K562 (cell line): ENCODE results near the gene CPNE1. TPM values are rescaled to one million over a fixed set of nuclear protein-coding genes. Genes with fewer than 3 reads are reported as not detected.

Experiments used
- CBX8 ChIP-seq: fragments of 200-600 bp; sonication (generic); IDR thresholded peaks from 2 replicates; pipeline ENCODE4 v1.6.1; 2012; ENCODE audit warnings: borderline replicate concordance, mixed run types, low read depth, mild to moderate bottlenecking, moderate library complexity, mixed read lengths, low read length, control low read depth, inconsistent platforms; ENCODE audit not compliant: poor library complexity, severe bottlenecking; ENCODE audit errors: extremely low read depth
- CREM ChIP-seq: IDR thresholded peaks from 2 replicates; pipeline ENCODE4 v1.6.1; 2014; ENCODE audit warnings: antibody characterized with exemption, low read depth
- ERF ChIP-seq: fragments of 450-650 bp; formaldehyde crosslinking; IDR thresholded peaks from 2 replicates; pipeline ENCODE4 v1.4.0; 2020; ENCODE audit warnings: mild to moderate bottlenecking, mixed read lengths
- ILF3 ChIP-seq: fragments of 450-650 bp; IDR thresholded peaks from 2 replicates; pipeline ENCODE4 v1.6.1; 2018; ENCODE audit warnings: antibody characterized with exemption, mild to moderate bottlenecking, moderate library complexity, borderline replicate concordance
- KLF10 ChIP-seq: fragments of 250-450 bp; sonication (Bioruptor Pico); IDR thresholded peaks from 2 replicates; pipeline ENCODE4 v1.6.1; 2021; ENCODE audit warnings: matching md5 sums
- MEF2D ChIP-seq: conservative IDR thresholded peaks from 2 replicates; pipeline ENCODE4 v1.6.1; 2016; ENCODE audit warnings: low read depth, missing genetic modification characterization, missing compliant biosample characterization
- MYBL2 ChIP-seq, 2 experiments: fragments of 450-650 bp in 1 of 2; sonication (generic) in 1 of 2; formaldehyde crosslinking in 1 of 2; IDR thresholded peaks; 2 replicates each; pipeline versions ENCODE4 v1.6.1 to v1.8.1; 2017 to 2022; ENCODE audit warnings: borderline replicate concordance in 1 of 2, inconsistent platforms in 1 of 2, low read depth in 1 of 2, mild to moderate bottlenecking in 1 of 2, missing genetic modification reagents in 1 of 2, moderate library complexity in 1 of 2
- NCOA4 ChIP-seq: fragments of 450-650 bp; IDR thresholded peaks from 2 replicates; pipeline ENCODE4 v1.6.1; 2018; ENCODE audit warnings: mild to moderate bottlenecking; ENCODE audit not compliant: partially characterized antibody
- NR2C1 ChIP-seq, 2 experiments: fragments of 450-650 bp; IDR thresholded peaks; 2 replicates each; pipeline ENCODE4 v1.6.1; 2017; ENCODE audit warnings: mild to moderate bottlenecking in 2 of 2, antibody characterized with exemption in 1 of 2, inconsistent platforms in 1 of 2, missing compliant biosample characterization in 1 of 2, missing genetic modification characterization in 1 of 2
- NR2C2 ChIP-seq, 2 experiments: fragments of 200-800 bp in 1 of 2; sonication (Bioruptor generic) in 1 of 2; sonication (generic) in 1 of 2; formaldehyde crosslinking in 1 of 2; IDR thresholded peaks; 2 replicates each; pipeline versions ENCODE4 v1.6.1 to v1.8.0; 2016 to 2022; ENCODE audit warnings: mild to moderate bottlenecking in 1 of 2, missing compliant biosample characterization in 1 of 2, missing genetic modification characterization in 1 of 2, missing genetic modification reagents in 1 of 2
- SMARCA4 ChIP-seq: fragments of 450-650 bp; IDR thresholded peaks from 2 replicates; pipeline ENCODE4 v1.6.1; 2016
- SMC3 ChIP-seq: conservative IDR thresholded peaks from 2 replicates; pipeline ENCODE4 v1.6.1; 2011; ENCODE audit warnings: low read depth, low read length, improper control_type of control experiment; ENCODE audit not compliant: insufficient read depth
- TCF7L2 ChIP-seq: fragments of 150-350 bp; IDR thresholded peaks from 2 replicates; pipeline ENCODE4 v1.6.1; 2016; ENCODE audit warnings: low read depth, mild to moderate bottlenecking, low read length, moderate library complexity
- U2AF1 ChIP-seq: fragments of 200-400 bp; formaldehyde crosslinking; optimal IDR thresholded peaks from 2 replicates; pipeline ENCODE3; 2017; ENCODE audit warnings: mild to moderate bottlenecking, low read depth, low read length, moderate library complexity
- ZBTB1 ChIP-seq: sonication (generic); formaldehyde crosslinking; IDR thresholded peaks from 2 replicates; pipeline ENCODE4 v1.8.1; 2023; ENCODE audit warnings: missing genetic modification reagents, low read depth, mild to moderate bottlenecking, borderline replicate concordance
- ZFPM2 ChIP-seq: fragments of 250-450 bp; sonication (Bioruptor Pico); IDR thresholded peaks from 2 replicates; pipeline ENCODE4 v1.5.1; 2022; ENCODE audit warnings: mild to moderate bottlenecking
- ZHX1 ChIP-seq: fragments of 150-350 bp; conservative IDR thresholded peaks from 2 replicates; pipeline ENCODE4 v1.6.1; 2014; ENCODE audit warnings: low read length
- ZNF282 ChIP-seq: sonication (generic); formaldehyde crosslinking; IDR thresholded peaks from 2 replicates; pipeline ENCODE4 v1.8.1; 2023; ENCODE audit warnings: missing genetic modification reagents
- ZNF445 ChIP-seq: fragments of 250-450 bp; sonication (Bioruptor Pico); IDR thresholded peaks from 2 replicates; pipeline ENCODE4 v1.4.0; 2020; ENCODE audit warnings: low read depth, mild to moderate bottlenecking, moderate library complexity
- ZNF655 ChIP-seq: fragments of 250-450 bp; sonication (Bioruptor Pico); IDR thresholded peaks from 2 replicates; pipeline ENCODE4 v1.5.0; 2021
- polyA plus RNA-seq, 8 experiments: library from polyadenylated mRNA; depleted of rRNA in 4 of 8; stranded (reverse) in 5 of 8; unstranded in 3 of 8; fragments of >200 nt; fragmentation: Nextera tagmentation in 2 of 8; fragmentation: Illumina TruSeq in 1 of 8; extraction: Ambion mirVana in 2 of 8; extraction: Trizol in 1 of 8; gene quantifications; 2 replicates each; pipeline versions ENCODE4 v1.2.1 to v1.2.3, GENCODE V29; 2011 to 2014; ENCODE audit warnings: inconsistent platforms in 1 of 8, missing spikeins in 1 of 8
- total RNA-seq, 7 experiments: library from RNA; depleted of rRNA in 6 of 7; stranded (reverse); fragments of >200 nt in 6 of 7; fragmentation: Illumina TruSeq in 2 of 7; extraction: Trizol in 2 of 7; gene quantifications; 2 replicates each; pipeline versions ENCODE4 v1.2.1 to v1.2.3, GENCODE V29; 2011 to 2021; ENCODE audit warnings: low replicate concordance in 1 of 7
- TF ChIP-seq, protein P1 (sequence below): sonication (generic); formaldehyde crosslinking; IDR thresholded peaks from 2 replicates; pipeline ENCODE4 v1.8.0; 2023; ENCODE audit warnings: mild to moderate bottlenecking, missing genetic modification reagents

The CPNE1 gene
- total and polyA plus RNA-seq, 9 of the 15 experiments (the other 6 are each of a cell fraction or from before 2014, with no cell fraction given): 42.1 to 102 (median 56.0) TPM

GRCh38 chr20:35615667-35616464, 48.8 kb downstream of the CPNE1 start, which contains the start of gene SPAG4 (continued):
- TF ChIP-seq ZNF655 (no peak), ZHX1 (0 out of 2 replicates have a peak, but pooled peaks have one; percentile 35), KLF10 (CRISPR knock-in tag) (no peak), CBX8 (no peak), ZFPM2 (no peak), MYBL2 (IDR thresholded peaks at IDR 0.05; ENCODE audit: low read depth) (no peak), MYBL2 (CRISPR knock-in tag; IDR thresholded peaks at IDR 0.05; ENCODE audit: borderline replicate concordance) (no peak), ILF3 (no peak), TCF7L2 (no peak), ERF (CRISPR knock-in tag) (peak; percentile 90; the same call in 1 of the 2 replicates), NR2C1 (IDR thresholded peaks at IDR 0.05) (peak; percentile 16; the same call in 1 of the 2 replicates), NR2C1 (tag; IDR thresholded peaks at IDR 0.05) (peak; percentile 47; the same call in 1 of the 2 replicates), SMC3 (no peak), U2AF1 (peak; percentile 53), MEF2D (no peak), ZBTB1 (CRISPR knock-in tag) (no peak), SMARCA4 (no peak), ZNF445 (CRISPR knock-in tag) (no peak), ZNF282 (no peak), NCOA4 (no peak), CREM (peak; percentile 99), NR2C2 (CRISPR knock-in tag; IDR thresholded peaks at IDR 0.05) (peak; percentile 36; the same call in 1 of the 2 replicates), NR2C2 (tag; IDR thresholded peaks at IDR 0.05) (peak; percentile 91)
- TF ChIP-seq, protein P1, sequence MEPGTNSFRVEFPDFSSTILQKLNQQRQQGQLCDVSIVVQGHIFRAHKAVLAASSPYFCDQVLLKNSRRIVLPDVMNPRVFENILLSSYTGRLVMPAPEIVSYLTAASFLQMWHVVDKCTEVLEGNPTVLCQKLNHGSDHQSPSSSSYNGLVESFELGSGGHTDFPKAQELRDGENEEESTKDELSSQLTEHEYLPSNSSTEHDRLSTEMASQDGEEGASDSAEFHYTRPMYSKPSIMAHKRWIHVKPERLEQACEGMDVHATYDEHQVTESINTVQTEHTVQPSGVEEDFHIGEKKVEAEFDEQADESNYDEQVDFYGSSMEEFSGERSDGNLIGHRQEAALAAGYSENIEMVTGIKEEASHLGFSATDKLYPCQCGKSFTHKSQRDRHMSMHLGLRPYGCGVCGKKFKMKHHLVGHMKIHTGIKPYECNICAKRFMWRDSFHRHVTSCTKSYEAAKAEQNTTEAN (CRISPR knock-in tag): no peak
